Left cardiac atrium (tissue), 4 donors: ENCODE data around the gene CBFB. TPM values are rescaled to one million over a fixed set of nuclear protein-coding genes. Genes with fewer than 3 reads are reported as not detected.
"Not testable (repeated sequence)": the region's sequence is repeated elsewhere in the genome, so short reads cannot be mapped to it uniquely, and the experiment has no call there.

ENCODE experiments used
- ATAC-seq, 2 donors: fragments of 200-7000 bp; cut with Tn5 transposase; one replicate each; pipeline ENCODE4 v1.9.1; 2020; ENCODE audit warnings: mild to moderate bottlenecking in 2 of 2, moderate library complexity in 2 of 2
- DNase-seq: peaks from one replicate; pipeline ENCODE4 v3.0.0-alpha.2; 2020
- intact Hi-C, 2 donors: fragments of 100-400 bp; cut with DNase I; formaldehyde crosslinking; loops; one replicate each; pipeline versions ENCODE4 v1.14.1 to v1.15.1; 2022 to 2023
- long read RNA-seq: library from polyadenylated mRNA; unstranded; transcript quantifications from one replicate; pipeline ENCODE4 v2.0.0, GENCODE V29; 2021
- total RNA-seq, 2 donors: library from RNA; stranded (reverse); fragmentation: NEBNext Ultra II Directional; extraction: Animal tissue kit (Norgen Biotek cat#: 25700); gene quantifications; one replicate each; pipeline ENCODE4 v1.2.1, GENCODE V29; 2021
- donor health status: DM: no; HTN: yes; CAD: no.
- donor health status: DM: no; HTN: yes; CAD: no; lungs with severe emphysema.
- donor health status: DM: yes; HTN: yes; CAD: no.
- donor health status: Dilated cardiomyopathy.

CBFB gene
- total RNA-seq = 10 to 100 TPM; 29.2 to 34.6 TPM
- long read RNA-seq, transcript CBFB-202 (6 exons, 2,971 nt) = major isoform, 16 of 35 reads
- long read RNA-seq, transcript CBFB-201 (6 exons, 3,136 nt) = minor isoform, 14 of 35 reads
- long read RNA-seq, partial matches to known transcripts = 1 of 35 reads
- long read RNA-seq, other reads (novel, unspliced or antisense) = 4 of 35 reads

- peak; percentile 93 for DNase-seq
- intact Hi-C loops = no loop called here
- ATAC-seq = peak; percentile 90 to 95
Measured at GRCh38 chr16:67028696-67029253, at the start of gene CBFB. TSS of gene CBFB (plus strand) at chr16:67029149. CDS start at chr16:67029408, 259 bp downstream.

GRCh38 chr16:66983033-66983432 lies 45.9 kb upstream of the CBFB start:
- no peak for ATAC-seq
- no peak for DNase-seq
- intact Hi-C loops = no loop called here

GRCh38 chr16:66984892-66985311 lies 44.0 kb upstream of the CBFB start:
- intact Hi-C loops = no loop called here

GRCh38 chr16:66986559-66986958 lies 42.4 kb upstream of the CBFB start:
- ATAC-seq (no peak), DNase-seq (no peak)
- intact Hi-C loops = no loop called here

More at GRCh38 chr16:66984892-66985311, 44.0 kb upstream of the CBFB start:
- ATAC-seq = no peak
- DNase-seq = no peak

GRCh38 chr16:66988197-66988788 lies 40.7 kb upstream of the CBFB start, which contains the start of gene CES4A:
TSS of gene CES4A (plus strand) at chr16:66988589. CDS start at chr16:66988773, 184 bp downstream.
- intact Hi-C loops = no loop called here
- no peak for DNase-seq
- ATAC-seq = peak; percentile 55 to 72

- DNase-seq = no peak
- no peak for ATAC-seq
- intact Hi-C loops = no loop called here
Measured at GRCh38 chr16:66991545-66992077, 37.3 kb upstream of the CBFB start.

GRCh38 chr16:66993558-66993957 lies 35.4 kb upstream of the CBFB start:
- DNase-seq, intact Hi-C loops, ATAC-seq: not testable (repeated sequence)

GRCh38 chr16:66996324-66996982 lies 32.5 kb upstream of the CBFB start:
- DNase-seq (peak; percentile 72), ATAC-seq (peak; percentile 39 to 77)
- intact Hi-C loops = no loop called here

GRCh38 chr16:66996983-66997358 lies 32.0 kb upstream of the CBFB start:
- ATAC-seq = no peak
- no peak for DNase-seq
- intact Hi-C loops = no loop called here

GRCh38 chr16:67000384-67001351 lies 28.3 kb upstream of the CBFB start:
- ATAC-seq = peak; percentile 62 to 76

GRCh38 chr16:67001726-67002125 lies 27.2 kb upstream of the CBFB start:
- ATAC-seq (no peak), DNase-seq (no peak)
- intact Hi-C loops = no loop called here

More at GRCh38 chr16:67000384-67001351, 28.3 kb upstream of the CBFB start:
- intact Hi-C loops = no loop called here
- DNase-seq = peak; percentile 58

GRCh38 chr16:67006930-67007658 lies 21.9 kb upstream of the CBFB start:
- intact Hi-C loops = no loop called here

GRCh38 chr16:67009158-67009557 lies 19.8 kb upstream of the CBFB start:
- DNase-seq (no peak), ATAC-seq (no peak)
- intact Hi-C loops = no loop called here

More at GRCh38 chr16:67006930-67007658, 21.9 kb upstream of the CBFB start:
- no peak for DNase-seq
- ATAC-seq = no peak

GRCh38 chr16:67011274-67011673 lies 17.7 kb upstream of the CBFB start:
- intact Hi-C loops = no loop called here
- ATAC-seq (no peak), DNase-seq (no peak)

- DNase-seq (peak; percentile 21), ATAC-seq (peak in 1 of 2 donors; percentile 21)
- intact Hi-C loops = no loop called here
Measured at GRCh38 chr16:67013233-67013822, 15.6 kb upstream of the CBFB start.

- DNase-seq (peak; percentile 84), ATAC-seq (peak; percentile 86 to 88)
- intact Hi-C loops = no loop called here
Measured at GRCh38 chr16:67013823-67014633, 14.9 kb upstream of the CBFB start.
